IPS DF 6.9 (cell line): ENCODE results near the gene SDF2.

ENCODE experiments used
- DNase-seq: peaks from one replicate; pipeline ENCODE4 v3.0.0-alpha.2; 2013; ENCODE audit warnings: low read depth, low spot score
- H3K27ac ChIP-seq: one replicate; pipeline ENCODE4 v1.5.1; 2013; ENCODE audit warnings: low read length, control low read depth
- H3K27me3 ChIP-seq: 2 replicates; pipeline ENCODE4 v1.6.1; 2013; ENCODE audit warnings: mild to moderate bottlenecking, low read length; ENCODE audit not compliant: control insufficient read depth, insufficient read depth
- H3K36me3 ChIP-seq: 2 replicates; pipeline ENCODE4 v1.6.1; 2013; ENCODE audit warnings: low read length; ENCODE audit not compliant: control insufficient read depth, insufficient read depth
- H3K4me1 ChIP-seq: 2 replicates; pipeline ENCODE4 v1.6.1; 2013; ENCODE audit warnings: low read length; ENCODE audit not compliant: control insufficient read depth, insufficient read depth
- H3K4me3 ChIP-seq: 2 replicates; pipeline ENCODE4 v1.5.1; 2013; ENCODE audit warnings: mild to moderate bottlenecking, low read length
- H3K9me3 ChIP-seq: 2 replicates; pipeline ENCODE4 v1.6.1; 2013; ENCODE audit warnings: low read length, inconsistent platforms; ENCODE audit not compliant: control insufficient read depth, insufficient read depth
- WGBS: extraction: QIAGEN DNeasy Blood & Tissue Kit; methylation state at CpG from one replicate; pipeline ENCODE4 v1.1.7; 2013; ENCODE audit warnings: mixed read lengths, missing lambda C conversion rate; ENCODE audit not compliant: insufficient read length, insufficient coverage; 5-methylcytosine and 5-hydroxymethylcytosine counted together

The SDF2 gene, protein sequence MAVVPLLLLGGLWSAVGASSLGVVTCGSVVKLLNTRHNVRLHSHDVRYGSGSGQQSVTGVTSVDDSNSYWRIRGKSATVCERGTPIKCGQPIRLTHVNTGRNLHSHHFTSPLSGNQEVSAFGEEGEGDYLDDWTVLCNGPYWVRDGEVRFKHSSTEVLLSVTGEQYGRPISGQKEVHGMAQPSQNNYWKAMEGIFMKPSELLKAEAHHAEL

DNA sequence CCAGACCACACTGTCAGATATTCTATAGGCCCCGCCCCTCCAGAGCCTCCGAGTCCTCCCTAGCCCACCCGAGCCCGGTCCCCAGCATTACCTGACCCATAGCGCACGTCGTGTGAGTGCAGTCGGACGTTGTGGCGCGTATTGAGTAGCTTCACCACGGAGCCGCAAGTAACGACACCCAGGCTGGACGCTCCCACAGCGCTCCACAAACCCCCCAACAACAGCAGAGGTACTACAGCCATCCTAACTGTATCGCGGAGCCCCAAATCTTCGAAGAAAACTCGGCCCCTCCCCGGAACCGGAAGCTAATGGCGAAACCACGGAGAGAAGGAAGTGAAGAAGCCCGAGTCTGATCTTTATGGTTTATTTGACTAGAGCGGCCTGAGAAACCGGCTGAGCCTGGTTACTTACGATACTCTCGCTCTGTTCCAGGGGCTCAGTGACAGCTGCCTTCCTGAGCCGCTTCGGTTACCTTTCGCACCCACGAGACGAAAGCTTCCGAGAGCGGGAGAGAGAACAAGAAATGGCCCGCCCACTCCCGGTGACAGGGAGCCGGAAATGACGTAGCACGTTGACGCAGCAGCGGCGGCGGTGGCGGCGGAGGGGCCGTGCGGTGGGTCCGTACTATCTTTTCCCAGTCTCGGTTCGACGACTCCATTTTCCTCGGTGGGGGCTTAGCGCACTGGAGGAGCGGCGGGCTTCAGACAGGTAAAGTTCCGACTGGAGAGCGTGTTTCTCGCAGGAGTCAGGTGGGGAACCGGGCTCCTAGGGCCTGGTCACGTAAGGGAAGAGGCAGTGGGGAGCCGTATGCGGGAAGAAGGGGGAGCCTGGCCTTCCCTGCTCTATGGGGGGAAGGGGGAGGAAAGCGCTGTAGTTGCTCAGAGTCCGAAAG is at the start of gene SDF2, which contains the start of gene SUPT6H:
Gene SDF2, minus strand, starts transcription at position 272 of the 892 bp plus-strand sequence. Its CDS starts 30 bp downstream, at position 242.
Gene SUPT6H, plus strand, starts transcription at position 571 of the 892 bp plus-strand sequence. CDS start 11,197 bp downstream, outside the sequence.
- Histone ChIP-seq H3K4me3 (peak within 1 kb of the TSS; percentile 68), H3K36me3 (0 out of 2 replicates have a peak, but pooled peaks cover 2% of the 10 kb centered on the region), H3K4me1 (no peaks in the 10 kb centered on the region), H3K27ac (no peak within 1 kb of the TSS), H3K9me3 (no peaks in the 10 kb centered on the region), H3K27me3 (no peaks in the 10 kb centered on the region)
- WGBS, result no CpG with 5 or more reads among the region's 66 CpGs
- DNase-seq, result peak; percentile 73

DNA sequence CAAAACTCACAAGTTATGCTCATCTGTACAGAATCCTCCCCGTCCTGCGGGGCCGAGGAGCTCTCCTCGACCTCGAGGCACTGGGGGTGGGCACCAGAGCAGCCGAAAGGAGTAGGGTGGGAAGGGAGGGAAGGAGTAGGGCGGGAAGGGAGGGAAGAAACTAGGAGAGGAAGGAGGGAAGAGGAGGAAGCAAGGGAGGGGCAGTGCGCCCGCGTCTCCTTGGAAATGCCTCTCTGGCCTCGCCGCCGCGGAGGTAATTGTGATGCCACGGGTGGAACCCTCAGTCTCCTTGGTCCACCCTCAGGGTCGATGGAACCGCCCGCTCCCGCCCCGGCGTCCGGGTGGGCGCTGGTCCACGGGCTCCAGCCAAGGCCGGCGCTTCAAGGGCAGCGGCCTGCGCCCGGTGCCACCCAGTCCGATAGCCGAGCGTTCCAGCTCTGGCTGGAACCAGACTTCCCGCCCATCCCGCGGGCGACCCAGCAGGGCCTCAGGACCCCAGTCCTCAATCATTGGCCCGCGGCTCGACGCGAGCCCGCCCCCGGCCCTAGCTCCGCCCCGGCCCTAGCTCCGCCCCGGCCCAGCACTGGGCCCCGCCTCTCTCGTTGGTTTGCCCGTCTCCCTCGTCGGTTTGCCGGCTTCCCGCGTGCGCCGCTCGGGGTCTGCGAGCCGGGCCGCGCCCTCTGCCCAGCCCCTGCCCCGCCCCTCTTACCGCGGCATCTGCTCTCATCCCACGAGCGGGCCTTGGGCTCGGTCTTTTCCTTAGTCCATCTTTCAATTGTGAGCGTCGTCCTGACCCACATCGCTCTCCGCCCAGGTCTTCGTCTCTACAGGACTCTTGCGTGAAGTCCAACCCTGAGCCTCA is 49.4 kb upstream of the SDF2 start:
- Histone ChIP-seq H3K27me3 (no peaks in the 10 kb centered on the region), H3K36me3 (peaks cover 16% of the 10 kb centered on the region), H3K9me3 (no peaks in the 10 kb centered on the region), H3K4me1 (peaks cover 4% of the 10 kb centered on the region), H3K27ac (no peak overlapping the region), H3K4me3 (peak overlapping the region; percentile 67; the same call in 1 of the 2 replicates)
- WGBS, result no CpG with 5 or more reads among the region's 74 CpGs
- peak; percentile 85 for DNase-seq

DNA sequence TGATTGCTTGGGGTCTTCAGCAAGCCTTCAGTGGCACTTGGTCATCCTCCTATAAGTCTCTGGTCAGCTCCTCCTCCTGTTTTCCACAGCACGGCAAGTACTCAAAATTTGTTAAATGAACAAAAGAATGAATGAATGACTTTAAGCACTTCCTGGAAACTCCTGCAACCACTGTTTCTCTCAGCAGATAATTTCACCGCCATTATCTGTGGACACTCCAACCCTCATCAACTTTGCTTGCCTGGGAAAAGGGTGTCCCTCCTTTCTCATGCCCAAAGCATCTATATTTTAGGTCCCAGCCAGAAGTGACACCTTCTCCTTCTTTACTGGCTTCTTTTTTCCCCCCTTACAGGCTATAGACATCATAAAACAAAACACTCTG is 45.6 kb upstream of the SDF2 start:
- no peak overlapping the region for H3K27ac ChIP-seq
- H3K4me3 ChIP-seq, result no peak overlapping the region
- no peak for DNase-seq
- peaks cover 2% of the 10 kb centered on the region; the same call in 1 of the 2 replicates for H3K4me1 ChIP-seq
- H3K9me3 ChIP-seq, result no peaks in the 10 kb centered on the region
- H3K36me3 ChIP-seq, result peaks cover 14% of the 10 kb centered on the region
- H3K27me3 ChIP-seq, result no peaks in the 10 kb centered on the region
- no CpG with 5 or more reads among the region's 2 CpGs for WGBS

DNA sequence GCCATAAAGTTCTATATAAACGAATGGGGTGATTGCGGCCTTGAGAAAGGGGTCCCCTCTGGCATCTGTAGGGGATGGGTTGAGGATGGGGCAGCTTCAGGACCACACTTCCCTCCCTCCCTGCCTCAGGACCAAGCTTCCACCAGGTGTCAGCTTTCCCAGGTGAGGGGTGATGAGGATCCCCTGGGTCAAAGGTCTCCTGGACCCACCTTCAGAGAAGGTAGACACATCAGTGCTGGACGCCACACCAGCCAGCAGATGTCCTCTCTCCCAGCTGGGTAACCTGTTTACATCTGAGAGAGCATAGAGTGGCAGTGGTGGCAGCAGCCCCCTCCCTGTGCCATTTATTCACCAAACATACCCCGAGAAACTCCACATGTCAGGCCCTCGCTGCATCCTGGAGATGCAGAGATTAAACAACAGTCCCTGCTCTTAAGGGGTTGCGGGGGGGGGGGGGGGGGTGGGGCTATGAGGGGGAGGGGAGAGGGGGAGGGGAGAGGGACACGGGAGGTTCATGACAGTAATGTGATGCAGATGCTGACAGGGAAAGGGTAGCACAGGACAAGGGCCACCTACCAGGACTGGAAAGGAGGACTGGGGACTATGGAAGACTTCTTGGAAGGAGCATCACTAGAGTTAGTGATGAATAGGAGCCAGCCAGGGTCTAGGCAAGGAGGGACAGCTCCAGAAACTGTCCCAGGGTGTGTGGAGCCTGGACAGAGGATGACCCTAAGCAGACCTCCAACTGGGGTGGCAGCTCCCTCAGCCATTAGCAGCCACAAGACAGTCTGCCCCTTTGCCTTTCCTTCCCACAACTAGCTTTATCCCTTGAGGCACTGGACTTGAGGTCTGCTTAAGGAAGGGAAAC is 45.0 kb upstream of the SDF2 start:
- WGBS, result no CpG with 5 or more reads among the region's 7 CpGs
- no peaks in the 10 kb centered on the region for H3K27me3 ChIP-seq
- H3K9me3 ChIP-seq, result no peaks in the 10 kb centered on the region
- no peak for DNase-seq
- H3K4me1 ChIP-seq, result peaks cover 2% of the 10 kb centered on the region; the same call in 1 of the 2 replicates
- H3K36me3 ChIP-seq, result peaks cover 17% of the 10 kb centered on the region
- H3K27ac ChIP-seq, result no peak overlapping the region
- no peak overlapping the region for H3K4me3 ChIP-seq

DNA sequence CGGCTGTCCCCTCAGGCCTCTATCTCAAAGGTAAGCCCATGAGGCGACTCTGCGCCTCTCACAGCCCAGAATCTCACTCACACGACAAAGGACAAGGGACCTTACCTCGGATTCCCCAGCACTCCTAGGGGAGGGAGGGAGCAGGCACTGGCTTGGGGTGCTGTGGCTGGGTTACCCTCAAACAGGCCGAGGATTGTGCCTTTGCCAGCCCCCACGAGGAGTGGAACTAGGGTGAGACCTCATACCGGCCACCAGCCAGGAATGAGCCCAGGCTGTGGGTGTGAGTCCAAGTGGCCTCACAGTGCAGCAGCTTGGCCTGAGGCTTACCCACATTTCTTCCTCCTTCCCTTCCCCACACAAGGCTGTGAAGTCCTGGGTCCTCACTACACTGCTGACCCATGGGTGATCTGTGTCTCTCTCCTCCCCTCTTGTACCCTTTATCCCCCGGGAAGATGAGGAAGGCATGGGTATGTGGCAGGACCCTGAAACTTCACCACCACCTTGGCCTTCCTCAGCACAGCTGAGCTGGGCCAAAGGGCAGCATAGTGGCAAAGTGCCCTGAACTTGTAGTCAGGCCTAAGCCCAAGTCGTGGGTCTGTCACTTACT is 44.1 kb upstream of the SDF2 start:
- no peak overlapping the region for H3K27ac ChIP-seq
- WGBS, result no CpG with 5 or more reads among the region's 10 CpGs

DNA sequence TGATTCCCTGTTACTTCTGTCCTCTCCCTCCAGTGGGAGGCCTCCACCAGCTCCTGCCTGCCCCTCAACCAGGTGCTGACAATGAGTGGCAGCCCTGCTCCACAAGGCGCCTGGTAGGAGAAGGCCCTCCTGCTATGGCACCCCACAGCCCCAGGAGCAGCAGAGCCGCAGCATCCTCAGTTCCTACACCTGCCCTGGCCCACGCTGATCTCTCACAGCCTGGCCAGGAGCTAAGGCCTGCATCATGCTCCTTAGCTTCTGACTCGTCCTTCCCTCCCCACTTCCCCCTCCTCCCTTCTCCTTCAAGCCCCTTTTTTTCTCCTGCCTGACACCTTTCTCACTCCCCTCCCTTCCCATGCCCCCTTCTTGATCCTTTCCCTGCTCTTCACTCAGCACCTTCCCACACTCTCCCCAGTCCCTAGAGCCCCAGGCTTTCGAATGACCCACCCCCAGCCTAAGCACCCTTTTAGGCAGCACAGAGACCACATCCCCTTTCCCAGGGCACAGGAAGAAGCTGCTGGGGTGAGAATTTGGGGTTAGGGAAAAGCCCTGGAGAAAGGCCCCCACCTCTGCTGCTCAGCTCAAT is 43.5 kb upstream of the SDF2 start:
- Histone ChIP-seq H3K27me3 (no peaks in the 10 kb centered on the region), H3K9me3 (no peaks in the 10 kb centered on the region), H3K4me3 (no peak overlapping the region), H3K4me1 (peaks cover 2% of the 10 kb centered on the region; the same call in 1 of the 2 replicates), H3K36me3 (peaks cover 28% of the 10 kb centered on the region), H3K27ac (no peak overlapping the region)
- no CpG with 5 or more reads among the region's 5 CpGs for WGBS
- no peak for DNase-seq

More for the DNA sequence above, 44.1 kb upstream of the SDF2 start:
- Histone ChIP-seq H3K9me3 (no peaks in the 10 kb centered on the region), H3K36me3 (peaks cover 21% of the 10 kb centered on the region), H3K4me3 (no peak overlapping the region), H3K27me3 (no peaks in the 10 kb centered on the region), H3K4me1 (peaks cover 2% of the 10 kb centered on the region; the same call in 1 of the 2 replicates)
- DNase-seq, result no peak

DNA sequence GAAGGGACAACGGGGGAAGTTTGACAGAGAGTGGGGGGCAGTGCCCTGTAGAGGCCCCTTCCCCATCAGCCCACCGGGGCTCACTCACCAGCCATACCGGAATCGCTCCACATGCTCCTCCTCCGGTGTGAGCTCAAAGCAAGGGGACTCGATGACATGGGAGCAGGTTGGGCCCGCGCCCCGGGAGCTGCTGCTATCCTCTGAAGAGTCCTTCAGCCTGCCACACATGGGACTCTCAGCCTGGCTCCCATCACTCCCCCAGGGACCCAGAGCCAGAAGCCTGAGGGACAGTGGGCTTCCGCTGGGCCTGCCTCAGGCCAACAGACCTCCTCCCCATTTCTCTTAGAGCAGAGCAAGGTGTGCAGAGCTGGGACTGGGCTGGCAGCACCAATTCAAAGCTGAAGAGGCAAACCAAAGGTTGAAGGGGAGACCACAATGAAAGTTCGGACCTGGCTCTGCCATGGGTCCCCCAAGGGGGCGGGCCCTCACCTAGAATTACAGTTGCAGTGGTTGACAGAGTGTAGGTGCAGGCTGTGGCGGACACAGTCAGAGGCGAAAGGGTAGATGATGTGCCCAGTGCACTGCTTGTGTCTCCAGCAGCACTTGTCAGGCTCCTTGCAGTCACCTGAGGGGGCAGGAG is 42.6 kb upstream of the SDF2 start:
- Histone ChIP-seq H3K27ac (no peak overlapping the region), H3K9me3 (no peaks in the 10 kb centered on the region), H3K4me1 (peaks cover 2% of the 10 kb centered on the region; the same call in 1 of the 2 replicates), H3K27me3 (no peaks in the 10 kb centered on the region), H3K4me3 (no peak overlapping the region), H3K36me3 (peaks cover 36% of the 10 kb centered on the region)
- DNase-seq, result no peak
- no CpG with 5 or more reads among the region's 14 CpGs for WGBS

DNA sequence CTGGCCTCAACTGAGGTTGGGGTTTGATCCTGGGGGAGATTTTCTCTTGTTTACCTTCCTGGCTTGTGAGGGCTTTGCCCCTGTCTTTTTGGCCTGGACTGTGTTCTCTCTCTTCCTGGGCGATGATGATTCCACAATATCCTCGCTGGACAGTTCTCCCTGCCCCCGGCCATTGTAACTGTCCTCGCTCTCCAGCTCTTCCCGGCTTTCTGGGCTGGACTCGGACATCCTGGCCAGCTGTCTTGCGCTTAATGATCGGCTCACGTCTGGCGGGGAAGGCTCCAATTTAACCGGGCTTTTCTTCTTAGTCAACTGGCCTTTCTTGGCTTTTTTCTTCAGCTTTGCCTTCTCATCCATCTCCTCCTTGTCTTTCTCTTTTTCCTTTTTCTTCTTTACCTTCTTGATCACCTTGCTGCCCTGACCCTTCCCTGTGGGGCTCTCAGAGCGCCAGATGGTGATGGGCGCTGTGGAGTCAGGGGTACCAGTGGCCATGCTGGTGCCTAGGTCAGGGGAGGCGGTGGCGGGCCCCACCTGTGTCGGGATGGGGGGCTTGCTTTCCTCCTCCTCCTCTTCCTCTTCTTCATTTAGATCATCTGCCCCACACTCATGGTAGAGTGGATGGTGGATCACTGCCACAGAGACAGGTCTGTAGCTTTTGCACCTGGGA is 42.0 kb upstream of the SDF2 start:
- DNase-seq, result no peak
- Histone ChIP-seq H3K27me3 (no peaks in the 10 kb centered on the region), H3K36me3 (peaks cover 41% of the 10 kb centered on the region), H3K27ac (no peak overlapping the region), H3K4me1 (peaks cover 2% of the 10 kb centered on the region; the same call in 1 of the 2 replicates), H3K9me3 (no peaks in the 10 kb centered on the region), H3K4me3 (no peak overlapping the region)
- WGBS, result no CpG with 5 or more reads among the region's 16 CpGs
